ENCODE data around the gene LPIN3. TPM values are rescaled to one million over a fixed set of nuclear protein-coding genes. Genes with fewer than 3 reads are reported as not detected.

The LPIN3 gene
- total RNA-seq, 1 donor from 2014 or later, result 1.8 TPM

GRCh38 chr20:41375846-41376245 is 35.2 kb downstream of the LPIN3 start:
- Mint-ChIP-seq H3K9me3 (no peaks in the 10 kb centered on the region), H3K27ac (ENCODE audit: unreplicated experiment) (no peak overlapping the region), H3K4me1 (peaks cover 21% of the 10 kb centered on the region), H3K4me3 (no peak overlapping the region), H3K27me3 (ENCODE audit: low read depth) (peaks cover 2% of the 10 kb centered on the region), H3K36me3 (ENCODE audit: low read depth) (no peaks in the 10 kb centered on the region)
- TF ChIP-seq, protein P1, sequence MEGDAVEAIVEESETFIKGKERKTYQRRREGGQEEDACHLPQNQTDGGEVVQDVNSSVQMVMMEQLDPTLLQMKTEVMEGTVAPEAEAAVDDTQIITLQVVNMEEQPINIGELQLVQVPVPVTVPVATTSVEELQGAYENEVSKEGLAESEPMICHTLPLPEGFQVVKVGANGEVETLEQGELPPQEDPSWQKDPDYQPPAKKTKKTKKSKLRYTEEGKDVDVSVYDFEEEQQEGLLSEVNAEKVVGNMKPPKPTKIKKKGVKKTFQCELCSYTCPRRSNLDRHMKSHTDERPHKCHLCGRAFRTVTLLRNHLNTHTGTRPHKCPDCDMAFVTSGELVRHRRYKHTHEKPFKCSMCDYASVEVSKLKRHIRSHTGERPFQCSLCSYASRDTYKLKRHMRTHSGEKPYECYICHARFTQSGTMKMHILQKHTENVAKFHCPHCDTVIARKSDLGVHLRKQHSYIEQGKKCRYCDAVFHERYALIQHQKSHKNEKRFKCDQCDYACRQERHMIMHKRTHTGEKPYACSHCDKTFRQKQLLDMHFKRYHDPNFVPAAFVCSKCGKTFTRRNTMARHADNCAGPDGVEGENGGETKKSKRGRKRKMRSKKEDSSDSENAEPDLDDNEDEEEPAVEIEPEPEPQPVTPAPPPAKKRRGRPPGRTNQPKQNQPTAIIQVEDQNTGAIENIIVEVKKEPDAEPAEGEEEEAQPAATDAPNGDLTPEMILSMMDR (conservative IDR thresholded peaks at IDR 0.05), result no peak
- no peak for DNase-seq (ENCODE audit: low read depth, low spot score)

- Mint-ChIP-seq H3K9me3 (no peaks in the 10 kb centered on the region), H3K36me3 (ENCODE audit: low read depth) (no peaks in the 10 kb centered on the region), H3K27me3 (ENCODE audit: low read depth) (peaks cover 2% of the 10 kb centered on the region), H3K27ac (ENCODE audit: unreplicated experiment) (no peak overlapping the region), H3K4me1 (peaks cover 21% of the 10 kb centered on the region), H3K4me3 (no peak overlapping the region)
- DNase-seq (ENCODE audit: low read depth, low spot score), result no peak
- TF ChIP-seq, protein P1 (conservative IDR thresholded peaks at IDR 0.05), result no peak
These were observed 35.7 kb downstream of the LPIN3 start for GRCh38 chr20:41376349-41376748.

DNA sequence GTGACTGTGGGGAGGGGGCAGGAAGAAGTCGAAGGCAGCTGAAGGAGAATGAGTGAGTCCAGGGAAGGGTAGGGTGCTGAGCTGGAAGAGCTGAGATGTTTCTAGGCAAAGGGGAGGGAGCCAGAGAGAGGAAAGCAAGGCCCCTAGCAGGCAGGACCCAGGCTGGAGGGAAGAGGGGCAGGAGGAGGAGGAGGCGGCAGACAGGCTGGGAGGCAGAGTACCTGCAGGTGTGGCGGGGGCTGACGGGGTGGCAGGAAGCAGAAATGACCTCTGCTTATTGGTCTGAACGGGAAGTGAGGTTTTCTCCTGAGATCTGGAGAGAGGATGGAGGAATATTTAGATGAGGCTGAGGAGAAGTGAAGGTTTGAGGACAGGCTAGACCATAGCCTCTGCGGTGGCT is 36.7 kb downstream of the LPIN3 start:
- Mint-ChIP-seq H3K9me3 (no peaks in the 10 kb centered on the region), H3K27ac (ENCODE audit: unreplicated experiment) (no peak overlapping the region), H3K4me3 (no peak overlapping the region), H3K27me3 (ENCODE audit: low read depth) (peaks cover 2% of the 10 kb centered on the region), H3K4me1 (peaks cover 21% of the 10 kb centered on the region), H3K36me3 (ENCODE audit: low read depth) (no peaks in the 10 kb centered on the region)
- TF ChIP-seq, protein P1 (conservative IDR thresholded peaks at IDR 0.05), result no peak
- no peak for DNase-seq (ENCODE audit: low read depth, low spot score)

GRCh38 chr20:41379551-41379950 is 38.9 kb downstream of the LPIN3 start:
- DNase-seq (ENCODE audit: low read depth, low spot score), result no peak
- Mint-ChIP-seq H3K4me1 (peaks cover 9% of the 10 kb centered on the region), H3K27ac (ENCODE audit: unreplicated experiment) (no peak overlapping the region), H3K4me3 (no peak overlapping the region), H3K27me3 (ENCODE audit: low read depth) (peaks cover 2% of the 10 kb centered on the region), H3K9me3 (no peaks in the 10 kb centered on the region), H3K36me3 (ENCODE audit: low read depth) (no peaks in the 10 kb centered on the region)
- TF ChIP-seq, protein P1 (conservative IDR thresholded peaks at IDR 0.05), result no peak

DNA sequence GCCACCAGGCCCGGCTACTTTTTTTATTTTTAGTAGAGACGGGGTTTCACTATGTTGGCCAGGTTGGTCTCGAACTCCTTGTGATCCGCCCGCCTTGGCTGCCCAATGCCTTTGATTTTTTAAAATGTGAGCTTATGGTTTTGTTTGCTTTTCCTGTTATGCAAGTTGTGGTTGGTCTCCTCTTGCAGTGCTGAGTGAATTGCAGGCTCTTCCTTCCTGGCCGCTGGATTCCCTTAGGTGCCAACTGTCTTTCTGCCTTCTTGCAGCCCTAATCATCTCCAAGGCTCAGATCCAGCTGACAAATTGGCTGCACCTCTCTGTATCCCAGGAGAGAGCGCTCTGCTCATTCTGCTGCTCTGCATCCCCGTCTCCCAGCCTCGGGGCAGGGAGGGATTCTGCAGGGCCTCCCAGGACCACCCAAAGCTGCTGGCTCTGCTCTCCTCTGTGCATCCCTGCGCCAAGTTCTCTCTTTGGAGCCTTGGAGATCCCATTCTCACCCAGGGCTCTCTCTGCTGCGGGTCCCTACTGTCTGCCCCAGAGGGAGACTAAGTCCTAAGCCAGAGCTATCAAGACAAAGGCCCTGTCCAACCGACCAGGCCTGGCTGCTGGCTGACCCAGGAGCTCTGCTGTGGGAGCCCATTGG is 40.1 kb downstream of the LPIN3 start:
- Mint-ChIP-seq H3K27me3 (ENCODE audit: low read depth) (peaks cover 2% of the 10 kb centered on the region), H3K27ac (ENCODE audit: unreplicated experiment) (no peak overlapping the region), H3K36me3 (ENCODE audit: low read depth) (no peaks in the 10 kb centered on the region), H3K4me3 (no peak overlapping the region), H3K9me3 (no peaks in the 10 kb centered on the region), H3K4me1 (peaks cover 6% of the 10 kb centered on the region)
- no peak for DNase-seq (ENCODE audit: low read depth, low spot score)
- TF ChIP-seq, protein P1 (conservative IDR thresholded peaks at IDR 0.05), result no peak

Data from neural crest cell (in vitro differentiated cells).